GM12872 (cell line): ENCODE results near the gene LST1.

Source experiments
- TF ChIP-seq, protein P1 (sequence below): IDR thresholded peaks from 3 replicates; pipeline ENCODE4 v1.5.1; 2011; ENCODE audit warnings: low read depth, mild to moderate bottlenecking, low read length, moderate library complexity; ENCODE audit not compliant: insufficient read depth

LST1 gene

DNA sequence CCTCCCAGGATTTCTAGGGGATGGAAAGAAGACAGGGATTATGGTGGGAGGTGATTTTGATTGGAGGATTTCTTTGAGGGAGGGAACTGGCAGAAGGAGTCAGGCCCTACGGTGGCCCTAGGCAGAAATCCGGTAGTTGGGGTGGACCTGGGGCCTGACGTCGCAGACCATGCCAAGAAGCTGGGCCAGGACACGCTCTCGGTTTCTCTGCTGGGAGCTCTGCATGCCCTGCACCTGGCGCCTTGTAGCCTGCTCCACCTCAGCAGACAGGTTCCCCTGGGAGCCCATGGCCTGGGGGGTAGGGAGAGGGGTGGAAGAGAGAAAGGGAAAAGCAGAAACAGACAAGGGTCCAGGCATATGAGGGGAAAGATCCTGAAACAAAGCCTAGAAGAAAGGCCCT, 40.8 kb upstream of the LST1 start:
- TF ChIP-seq, protein P1, sequence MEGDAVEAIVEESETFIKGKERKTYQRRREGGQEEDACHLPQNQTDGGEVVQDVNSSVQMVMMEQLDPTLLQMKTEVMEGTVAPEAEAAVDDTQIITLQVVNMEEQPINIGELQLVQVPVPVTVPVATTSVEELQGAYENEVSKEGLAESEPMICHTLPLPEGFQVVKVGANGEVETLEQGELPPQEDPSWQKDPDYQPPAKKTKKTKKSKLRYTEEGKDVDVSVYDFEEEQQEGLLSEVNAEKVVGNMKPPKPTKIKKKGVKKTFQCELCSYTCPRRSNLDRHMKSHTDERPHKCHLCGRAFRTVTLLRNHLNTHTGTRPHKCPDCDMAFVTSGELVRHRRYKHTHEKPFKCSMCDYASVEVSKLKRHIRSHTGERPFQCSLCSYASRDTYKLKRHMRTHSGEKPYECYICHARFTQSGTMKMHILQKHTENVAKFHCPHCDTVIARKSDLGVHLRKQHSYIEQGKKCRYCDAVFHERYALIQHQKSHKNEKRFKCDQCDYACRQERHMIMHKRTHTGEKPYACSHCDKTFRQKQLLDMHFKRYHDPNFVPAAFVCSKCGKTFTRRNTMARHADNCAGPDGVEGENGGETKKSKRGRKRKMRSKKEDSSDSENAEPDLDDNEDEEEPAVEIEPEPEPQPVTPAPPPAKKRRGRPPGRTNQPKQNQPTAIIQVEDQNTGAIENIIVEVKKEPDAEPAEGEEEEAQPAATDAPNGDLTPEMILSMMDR = no peak

DNA sequence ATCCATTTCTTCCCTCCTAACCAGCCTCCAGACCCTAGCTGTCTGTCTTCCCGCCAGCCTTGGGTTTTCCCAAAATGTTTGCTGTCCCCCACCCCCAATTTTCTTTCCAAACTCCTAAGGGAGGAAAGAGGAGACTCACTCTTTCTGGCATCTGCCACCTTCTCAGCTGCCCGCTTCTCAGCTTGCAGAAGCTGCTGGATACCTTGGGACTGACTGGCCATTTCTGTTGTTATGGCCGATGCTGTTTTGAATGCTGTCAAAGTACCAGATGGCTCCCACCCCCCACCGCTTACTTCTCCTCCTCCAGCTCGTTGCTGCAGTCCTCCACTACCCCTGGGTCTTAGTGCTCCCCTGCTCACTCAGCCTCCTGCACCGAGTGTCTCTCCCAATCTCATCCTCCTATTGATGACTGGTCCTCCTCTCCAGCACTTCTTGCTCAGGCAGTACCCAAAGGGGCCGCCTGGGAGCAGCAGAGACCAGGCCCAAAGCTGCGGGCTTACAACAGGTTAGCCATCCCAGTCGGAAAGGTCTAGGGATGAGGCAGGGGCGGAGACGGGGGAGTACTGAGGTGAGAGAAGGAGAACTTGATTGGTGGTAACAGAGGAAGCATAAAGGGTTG, 39.6 kb upstream of the LST1 start, which contains the start of gene ATP6V1G2:
ATP6V1G2 (minus strand) TSS at position 270 of the 619 bp plus-strand sequence; CDS start at position 221, 49 bp downstream.
- TF ChIP-seq, protein P1 = peak; percentile 97

DNA sequence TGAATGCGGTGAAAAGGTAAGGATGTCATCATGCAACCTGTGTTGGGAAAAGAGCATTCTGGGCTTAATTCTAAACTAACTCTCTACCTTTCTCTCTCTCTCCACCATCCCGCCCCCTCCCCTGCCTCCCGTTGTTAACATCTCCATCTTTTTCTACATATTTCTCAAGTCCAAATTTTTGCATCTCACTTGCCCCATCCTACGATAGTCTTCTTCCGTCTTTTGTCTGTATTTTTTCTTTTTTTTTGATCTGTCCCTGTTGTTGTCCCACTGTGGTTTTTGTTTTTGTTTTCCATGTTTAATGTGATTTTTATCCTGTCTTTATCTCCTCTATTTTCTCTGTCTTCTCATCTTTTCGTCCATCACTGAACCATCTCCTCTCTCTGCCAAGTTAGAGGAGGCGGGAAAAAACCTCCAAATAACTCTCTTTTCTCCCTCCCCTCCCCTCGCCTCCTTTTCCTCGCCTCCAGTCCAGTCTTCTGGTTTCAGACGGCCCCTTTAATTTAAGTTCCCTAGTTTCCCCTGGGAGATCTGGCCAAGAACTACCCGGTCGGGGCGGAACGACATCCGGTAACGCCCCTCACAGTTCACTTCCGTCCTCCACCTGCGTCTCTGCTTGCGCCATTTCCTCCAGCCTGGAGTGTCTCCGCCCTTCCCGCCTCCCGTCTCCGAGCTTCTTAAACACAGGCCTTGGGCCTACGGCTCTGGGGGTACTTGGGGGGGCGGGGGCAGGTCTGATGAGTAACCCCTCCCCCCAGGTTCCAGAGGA, 38.9 kb upstream of the LST1 start, which contains the start of gene NFKBIL1:
NFKBIL1 (plus strand) TSS at position 651 of the 769 bp plus-strand sequence; CDS start at position 738, 87 bp downstream.
- TF ChIP-seq, protein P1 = no peak

DNA sequence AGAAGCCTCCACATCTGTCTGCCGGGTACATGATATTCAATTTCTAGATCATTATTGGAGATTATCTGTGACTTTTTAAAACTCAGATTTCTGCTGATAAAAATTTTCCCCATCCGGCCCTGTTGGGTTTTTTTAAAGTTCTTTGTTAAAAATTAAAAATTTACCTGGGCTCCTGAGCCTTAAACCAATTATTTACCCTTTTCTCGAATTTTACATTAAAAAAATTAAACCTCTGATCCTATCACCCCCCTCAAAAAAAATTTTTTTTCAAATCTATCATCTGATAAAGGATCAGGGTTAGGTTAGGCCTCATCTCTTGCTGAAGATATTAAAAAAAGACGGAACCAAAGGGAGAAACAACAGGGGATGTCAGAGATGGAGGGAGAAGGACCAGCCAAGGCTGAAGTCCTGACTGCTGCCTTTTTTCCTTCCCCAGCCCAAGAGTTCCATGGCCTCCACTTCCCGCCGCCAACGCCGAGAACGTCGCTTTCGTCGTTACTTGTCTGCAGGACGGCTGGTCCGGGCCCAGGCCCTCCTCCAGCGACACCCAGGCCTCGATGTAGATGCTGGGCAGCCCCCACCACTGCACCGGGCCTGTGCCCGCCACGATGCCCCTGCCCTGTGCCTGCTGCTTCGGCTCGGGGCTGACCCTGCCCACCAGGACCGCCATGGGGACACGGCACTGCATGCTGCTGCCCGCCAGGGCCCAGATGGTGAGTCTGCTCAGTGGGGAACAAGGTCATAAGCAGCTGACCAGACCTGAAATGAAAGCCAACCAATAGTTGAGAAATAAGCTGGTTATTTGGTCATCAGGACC, 38.1 kb upstream of the LST1 start:
- TF ChIP-seq, protein P1 = no peak

DNA sequence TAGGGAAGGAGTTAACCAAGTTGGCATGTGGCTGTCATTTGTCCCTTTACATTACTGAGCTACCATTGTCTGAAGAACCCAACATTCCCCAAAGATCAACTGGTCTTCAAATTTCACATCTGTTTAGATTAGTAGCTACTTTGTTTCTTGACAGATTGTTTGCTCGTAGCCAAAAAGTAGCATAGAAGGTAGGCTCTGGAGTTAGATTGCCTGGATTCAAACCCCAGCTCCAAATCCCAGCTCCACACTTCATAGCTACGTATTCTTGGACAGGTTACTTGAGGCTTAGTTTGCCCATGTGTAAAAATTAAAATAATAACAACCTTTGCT, 37.6 kb upstream of the LST1 start:
- TF ChIP-seq, protein P1 = no peak

DNA sequence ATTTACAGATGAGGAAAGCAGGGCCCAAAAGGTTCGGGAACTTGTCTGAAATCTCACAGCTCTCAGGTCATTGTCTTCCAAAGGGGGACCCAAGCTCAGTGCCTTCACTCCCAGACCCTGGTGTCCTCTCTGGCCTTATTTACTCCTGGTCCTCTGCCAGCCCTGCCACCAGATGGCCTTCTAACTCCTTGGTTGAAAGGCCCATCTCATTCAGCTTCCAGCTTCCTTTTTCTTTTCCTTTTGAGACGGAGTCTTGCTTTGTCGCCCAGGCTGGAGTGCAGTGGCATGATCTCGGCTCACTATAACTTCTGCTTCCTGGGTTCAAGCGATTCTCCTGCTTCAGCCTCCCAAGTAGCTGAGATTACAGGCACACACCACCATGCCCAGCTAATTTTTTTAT, 34.7 kb upstream of the LST1 start:
- TF ChIP-seq, protein P1 = peak; percentile 72

DNA sequence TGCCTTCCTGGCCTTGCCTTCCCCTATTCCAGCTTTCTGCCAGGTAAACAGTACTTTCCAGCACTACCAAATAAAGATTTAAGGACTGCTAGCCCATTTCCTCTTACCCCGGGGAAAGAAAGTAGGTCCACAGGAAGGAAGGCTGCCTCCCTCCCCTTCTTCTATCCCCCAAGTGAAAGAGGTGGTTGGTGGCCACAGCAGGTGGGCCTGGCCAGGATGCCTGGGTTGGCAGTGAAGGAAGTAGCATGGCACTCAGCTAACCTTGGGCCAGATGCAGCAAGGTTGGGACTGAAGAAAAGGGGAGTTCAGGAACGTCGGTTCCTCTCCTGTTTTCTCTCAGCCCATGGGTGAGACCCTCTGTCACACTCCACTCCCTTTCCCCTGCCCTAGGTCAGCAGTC, 29.8 kb upstream of the LST1 start:
- TF ChIP-seq, protein P1 = no peak
